GM19099 (cell line): ENCODE data around the gene REV3L.

Source experiments
- POLR2A ChIP-seq: IDR thresholded peaks from 3 replicates; pipeline ENCODE4 v1.6.1; 2011; ENCODE audit warnings: low read depth; ENCODE audit not compliant: insufficient read length; ENCODE audit errors: extremely low read depth

Gene REV3L

DNA sequence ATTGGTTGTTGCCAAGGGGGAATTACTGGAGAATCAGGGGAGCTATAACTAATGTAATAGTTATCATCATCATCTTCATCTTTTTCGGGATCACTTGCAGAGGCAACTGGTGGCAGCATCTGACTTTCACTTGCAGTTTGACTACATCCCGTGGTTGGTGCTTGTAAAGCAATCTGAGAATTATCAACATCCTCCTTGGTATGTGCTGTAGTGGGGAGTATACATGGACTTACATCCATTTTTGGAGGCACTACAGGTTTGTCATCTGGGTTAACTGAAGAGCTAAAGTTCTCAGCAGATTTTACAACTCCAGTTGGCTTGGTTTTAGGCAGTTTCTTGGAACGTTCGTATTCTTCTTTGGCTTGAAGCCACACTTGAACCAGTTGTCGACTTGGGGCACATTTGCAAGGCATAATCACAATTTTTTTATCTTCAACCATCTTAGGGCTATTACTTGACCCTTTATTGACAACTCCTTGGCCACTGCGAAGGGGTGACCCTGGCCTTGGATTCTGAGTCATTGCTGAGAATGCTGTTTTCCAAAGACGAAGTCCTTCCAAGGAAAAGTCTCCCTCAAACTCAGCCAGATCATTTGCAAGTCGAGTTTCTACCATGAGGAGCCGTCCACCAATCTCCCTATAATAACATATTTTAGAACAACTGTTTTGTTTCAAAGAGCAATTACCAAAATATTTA, 115.5 kb downstream of the REV3L start:
- TF ChIP-seq POLR2A, result no peak

DNA sequence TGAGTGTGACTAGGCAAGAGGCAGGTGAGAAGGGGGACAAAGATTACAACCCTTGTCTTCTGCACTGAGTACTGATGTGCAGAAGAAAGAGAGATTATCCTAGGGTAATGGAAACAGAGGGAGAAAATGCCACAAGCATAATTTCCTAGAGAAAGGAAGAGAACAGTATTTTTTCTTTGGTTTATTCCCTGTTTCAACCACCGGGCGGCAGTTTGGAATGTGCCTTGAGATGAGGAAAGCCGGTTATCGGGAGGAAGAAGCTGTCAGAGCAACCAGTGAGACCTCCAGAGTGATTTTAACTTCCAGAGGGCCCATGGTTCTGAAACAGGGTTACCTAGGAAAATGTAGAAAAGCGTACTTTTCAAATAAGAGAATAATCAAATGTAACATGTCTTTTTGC, 121.4 kb downstream of the REV3L start:
- no peak for TF ChIP-seq POLR2A

DNA sequence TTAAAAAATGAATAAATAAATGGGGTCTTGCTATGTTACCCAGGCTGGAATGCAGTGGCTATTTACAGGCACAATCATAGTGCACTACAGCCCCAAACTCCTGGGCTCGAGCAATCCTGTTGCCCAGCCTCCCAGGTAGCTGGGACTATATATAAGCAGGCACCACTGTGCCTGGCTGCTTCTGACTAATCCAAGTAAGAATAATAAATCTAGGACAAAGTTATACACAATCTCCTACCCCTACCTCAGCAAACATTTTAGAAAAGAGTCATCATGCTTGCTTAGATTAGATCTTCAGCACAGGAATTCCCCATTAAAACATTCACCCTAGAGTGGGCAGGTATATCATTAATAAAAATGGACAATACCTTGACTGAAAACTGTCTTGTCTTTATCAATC, 124.6 kb downstream of the REV3L start:
- TF ChIP-seq POLR2A, result no peak

- TF ChIP-seq POLR2A, result no peak
These were observed 125.3 kb downstream of the REV3L start for GRCh38 chr6:111357705-111358104.

DNA sequence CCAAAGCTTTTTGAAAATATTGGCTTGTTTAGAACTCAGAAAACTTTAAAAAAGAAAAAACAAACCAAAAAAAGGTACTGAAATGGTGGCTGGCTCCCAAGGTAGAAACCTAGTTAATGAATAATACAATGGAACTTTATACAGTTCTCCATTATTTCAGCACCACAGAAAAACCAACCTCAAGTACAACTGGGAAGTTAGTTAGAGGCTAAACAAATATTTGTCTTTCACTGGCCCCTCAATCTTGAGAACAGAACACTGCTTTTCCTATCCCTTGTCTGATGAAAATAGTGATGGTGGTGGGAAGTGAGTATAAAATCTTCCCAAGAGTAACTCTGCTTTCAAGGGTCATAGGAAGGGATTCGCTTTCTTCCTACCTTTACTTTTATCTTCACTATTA, 126.5 kb downstream of the REV3L start:
- TF ChIP-seq POLR2A, result no peak

DNA sequence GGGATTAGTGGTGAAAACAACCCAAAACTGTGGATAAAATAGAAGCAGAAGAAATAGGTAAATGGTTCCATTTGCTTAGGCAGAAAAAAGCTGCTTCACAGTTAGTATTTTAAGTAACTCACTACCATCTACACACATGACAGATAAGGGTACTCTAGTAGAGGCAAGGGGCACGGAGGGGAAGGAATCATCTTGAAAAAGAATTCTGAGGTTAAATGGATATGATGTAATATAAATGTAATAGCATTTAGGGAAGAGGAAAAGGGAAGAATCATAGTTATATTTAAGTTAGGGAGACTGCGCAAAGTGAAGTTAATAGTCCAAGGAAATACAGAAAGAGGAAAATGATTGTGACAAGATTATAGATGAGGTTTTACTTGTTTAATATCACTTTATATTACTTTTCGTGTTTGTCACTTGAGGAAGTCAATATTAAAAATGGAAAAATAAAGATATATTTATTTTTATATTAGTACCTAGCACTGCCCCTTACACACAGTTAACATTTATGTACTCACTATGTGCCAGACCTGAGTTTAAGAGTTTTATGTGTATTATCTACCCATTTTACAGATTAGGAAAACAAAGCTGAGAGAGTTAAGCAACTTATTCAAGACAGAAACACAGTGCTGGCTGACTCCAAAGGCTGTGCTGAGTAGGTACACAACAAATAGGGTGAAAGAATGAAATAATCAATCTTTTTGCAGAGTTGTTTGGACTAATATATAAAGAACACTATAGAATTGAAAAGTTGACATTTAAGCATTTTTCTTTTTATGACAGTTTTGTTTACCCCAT, 128.1 kb downstream of the REV3L start:
- TF ChIP-seq POLR2A, result no peak

DNA sequence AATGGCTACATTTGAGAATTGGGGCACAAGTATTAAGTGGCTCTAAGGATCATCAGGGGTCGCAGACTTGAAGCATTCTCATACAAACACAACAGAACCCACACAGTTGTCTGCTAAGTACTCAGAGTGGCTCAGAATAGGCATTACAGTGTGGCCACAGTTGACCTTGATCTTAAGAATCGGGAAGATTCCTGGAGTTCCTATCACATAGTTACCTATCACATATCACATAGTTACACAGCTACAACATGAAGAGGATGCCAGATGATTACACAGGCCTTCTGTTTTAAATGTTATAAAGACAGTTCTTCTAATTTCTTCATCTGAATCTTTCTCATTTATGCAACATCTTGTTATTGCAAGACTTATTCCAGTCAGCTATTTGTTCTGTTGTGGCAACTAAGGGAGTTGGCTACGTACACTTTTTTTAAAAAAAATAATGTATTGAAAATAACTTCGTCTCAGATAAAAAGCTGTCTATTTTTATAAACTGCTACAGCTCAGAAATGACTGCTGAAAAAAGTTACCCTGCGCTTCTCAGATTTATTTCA, 129.0 kb downstream of the REV3L start:
- TF ChIP-seq POLR2A, result no peak

GRCh38 chr6:111347589-111347988, 135.4 kb downstream of the REV3L start:
- no peak for TF ChIP-seq POLR2A

DNA sequence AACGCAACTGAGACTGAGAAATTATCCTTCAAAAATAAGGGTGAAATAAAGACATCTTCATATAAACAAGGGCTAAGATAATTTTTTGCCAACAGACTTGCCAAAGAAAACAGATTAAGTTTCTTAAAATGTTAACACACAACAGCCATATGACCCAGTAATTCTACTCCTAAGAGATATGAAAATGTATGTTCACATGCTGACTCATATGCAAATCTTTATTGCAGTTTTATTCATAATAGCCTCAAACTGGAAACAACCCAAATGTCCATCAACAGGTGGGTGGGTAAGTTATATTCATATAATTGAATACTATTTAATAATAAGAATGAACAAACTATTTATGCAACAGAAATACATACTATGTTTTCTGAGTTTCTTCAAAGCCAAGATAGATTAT, 140.1 kb downstream of the REV3L start:
- no peak for TF ChIP-seq POLR2A

GRCh38 chr6:111339294-111339693, 143.7 kb downstream of the REV3L start:
- TF ChIP-seq POLR2A, result no peak

DNA sequence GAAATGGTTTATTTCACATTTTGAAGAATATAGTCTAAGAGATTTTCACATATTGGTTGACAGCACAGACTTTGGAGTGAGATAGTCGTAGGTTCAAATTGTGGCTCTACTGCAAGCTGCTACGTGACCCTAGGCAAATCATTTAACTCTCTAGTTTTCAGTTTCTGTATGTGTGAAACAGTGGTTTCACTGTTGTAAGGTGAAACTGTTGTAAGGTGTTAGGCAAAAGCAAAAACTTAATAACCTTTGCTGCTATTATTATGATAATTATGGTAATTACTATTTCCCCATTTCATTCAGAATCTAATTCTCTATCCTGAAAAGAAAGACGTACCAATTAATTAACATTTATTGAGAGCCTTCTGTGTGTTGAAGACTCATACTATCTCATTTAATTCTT, 144.2 kb downstream of the REV3L start:
- TF ChIP-seq POLR2A, result no peak

- no peak for TF ChIP-seq POLR2A
These were observed 145.2 kb downstream of the REV3L start for GRCh38 chr6:111337829-111338236.

- TF ChIP-seq POLR2A, result no peak
These were observed 153.0 kb downstream of the REV3L start for GRCh38 chr6:111329882-111330633.

DNA sequence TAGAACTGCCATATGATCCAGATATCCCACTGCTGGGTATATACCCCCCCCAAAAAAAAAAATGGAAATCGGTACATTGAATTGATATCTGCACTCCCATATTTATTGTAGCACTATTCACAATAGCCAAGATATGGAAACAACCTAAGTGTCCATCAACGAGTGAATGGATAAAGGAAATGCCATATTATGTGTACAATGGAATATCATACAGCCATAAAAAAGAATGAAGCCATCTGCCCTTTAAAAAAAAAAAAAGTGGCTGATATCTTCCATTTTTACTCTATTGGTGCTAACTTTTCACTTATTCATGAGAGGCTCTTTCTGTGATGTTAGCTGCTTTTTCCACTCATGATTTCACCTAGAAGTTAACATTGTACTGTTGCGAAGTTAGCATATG, 156.5 kb downstream of the REV3L start:
- no peak for TF ChIP-seq POLR2A

DNA sequence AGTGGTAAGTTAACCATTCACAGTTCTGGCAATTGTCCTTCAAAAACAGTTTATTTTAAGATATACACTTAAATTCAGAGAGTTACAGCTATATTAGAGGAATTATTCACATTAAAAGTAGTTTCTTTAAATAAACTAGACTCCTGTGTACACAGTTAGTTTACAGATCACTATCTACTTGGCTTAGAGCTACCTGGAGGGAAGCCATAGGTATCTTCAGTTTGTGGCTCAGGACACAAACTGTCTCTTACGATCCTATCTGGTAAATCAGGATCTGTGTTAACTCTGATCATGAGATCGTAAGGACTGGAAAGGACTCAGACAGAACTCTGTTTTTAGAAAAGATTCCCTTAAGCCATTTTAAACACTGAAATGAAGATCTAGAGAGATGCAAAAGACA, 160.9 kb downstream of the REV3L start:
- no peak for TF ChIP-seq POLR2A

DNA sequence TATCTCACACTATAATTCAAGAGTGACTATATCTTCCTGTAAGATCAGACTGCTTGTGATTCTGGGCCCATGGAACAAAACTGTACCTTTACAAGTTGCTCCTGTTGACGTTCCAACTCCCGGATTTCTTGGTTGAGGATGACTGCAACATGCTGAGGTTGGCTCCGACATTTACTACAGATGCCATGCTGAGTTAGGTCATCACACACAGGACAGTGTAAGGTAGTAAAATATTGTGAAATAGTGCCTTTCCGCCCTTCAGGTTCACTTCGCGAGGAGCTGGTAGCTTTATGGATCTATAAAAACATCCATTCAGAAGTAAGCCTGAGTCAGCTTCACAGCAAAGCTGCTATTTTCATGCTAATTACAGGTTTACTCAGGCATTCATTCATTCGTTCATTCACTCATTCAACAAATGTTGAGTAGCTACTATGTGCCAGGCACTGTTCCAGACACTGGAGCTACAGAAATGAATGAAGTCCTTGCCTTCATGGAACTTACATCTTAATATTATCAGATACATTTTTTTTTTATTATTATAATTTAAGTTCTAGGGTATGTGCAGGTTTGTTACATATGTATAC, 175.7 kb downstream of the REV3L start:
- TF ChIP-seq POLR2A, result no peak
